GM21515 (cell line): ENCODE results near the gene PLAU.

ENCODE experiments used
- ATAC-seq: cut with Tn5 transposase; IDR thresholded peaks from one replicate; pipeline ENCODE4 v1.9.1; 2021; ENCODE audit not compliant: unreplicated experiment

The PLAU gene

GRCh38 chr10:73910764-73911552 is at the start of gene PLAU:
PLAU (plus strand) TSS chr10:73911132; CDS start chr10:73911556, 424 bp downstream.
- ATAC-seq, result no peak

- ATAC-seq, result no peak
These were observed 48.9 kb upstream of the PLAU start for GRCh38 chr10:73862011-73862410.

- no peak for ATAC-seq
These were observed 47.7 kb upstream of the PLAU start for GRCh38 chr10:73863039-73863817.

- no peak for ATAC-seq
These were observed 46.7 kb upstream of the PLAU start for GRCh38 chr10:73864229-73864628.

- ATAC-seq, result no peak
These were observed 45.8 kb upstream of the PLAU start for GRCh38 chr10:73865107-73865458.

- peak; percentile 67 for ATAC-seq
These were observed 45.2 kb upstream of the PLAU start for GRCh38 chr10:73865459-73866442.

GRCh38 chr10:73866621-73867020 is 44.3 kb upstream of the PLAU start:
- no peak for ATAC-seq

- ATAC-seq, result no peak
These were observed 43.7 kb upstream of the PLAU start for GRCh38 chr10:73867126-73867807.

- ATAC-seq, result no peak
These were observed 42.9 kb upstream of the PLAU start for GRCh38 chr10:73867871-73868631.

GRCh38 chr10:73868655-73869195 is 42.2 kb upstream of the PLAU start:
- ATAC-seq, result no peak

GRCh38 chr10:73871295-73872189 is 39.4 kb upstream of the PLAU start:
- ATAC-seq, result no peak

GRCh38 chr10:73872190-73872710 is 38.7 kb upstream of the PLAU start:
- no peak for ATAC-seq

GRCh38 chr10:73873142-73873837 is 37.6 kb upstream of the PLAU start:
- no peak for ATAC-seq

GRCh38 chr10:73873838-73874215 is 37.1 kb upstream of the PLAU start:
- peak; percentile 8 for ATAC-seq

GRCh38 chr10:73874267-73875138 is 36.4 kb upstream of the PLAU start, which contains the start of gene CAMK2G:
CAMK2G (minus strand) TSS chr10:73874555; CDS start chr10:73874461, 94 bp downstream.
- peak; percentile 74 for ATAC-seq

- peak; percentile 10 for ATAC-seq
These were observed 35.8 kb upstream of the PLAU start for GRCh38 chr10:73875139-73875475.

- ATAC-seq, result no peak
These were observed 34.8 kb upstream of the PLAU start for GRCh38 chr10:73876157-73876556.
